Measurements from ENCODE around the gene TUBB2A.
"Not testable (repeated sequence)": the region's sequence is repeated elsewhere in the genome, so short reads cannot be mapped to it uniquely, and the experiment has no call there.

TUBB2A gene

GRCh38 chr6:3151691-3152090, 5.7 kb downstream of the TUBB2A start:
- no peak for DNase-seq

GRCh38 chr6:3147914-3148757, 9.2 kb downstream of the TUBB2A start:
- DNase-seq, result no peak

- DNase-seq, result no peak
Measured at GRCh38 chr6:3144571-3144970, 12.8 kb downstream of the TUBB2A start.

- DNase-seq, result no peak
Measured at GRCh38 chr6:3143158-3143557, 14.2 kb downstream of the TUBB2A start.

GRCh38 chr6:3142536-3142935, 14.8 kb downstream of the TUBB2A start:
- no peak for DNase-seq

- DNase-seq, result no peak
Measured at GRCh38 chr6:3140201-3140600, 17.1 kb downstream of the TUBB2A start.

GRCh38 chr6:3139090-3139903, 18.0 kb downstream of the TUBB2A start:
- DNase-seq, result peak; percentile 28 to 69

- DNase-seq, result no peak
Measured at GRCh38 chr6:3138341-3138740, 19.0 kb downstream of the TUBB2A start.

GRCh38 chr6:3137873-3138272, 19.5 kb downstream of the TUBB2A start:
- DNase-seq, result not testable (repeated sequence)

- no peak for DNase-seq
Measured at GRCh38 chr6:3137057-3137777, 20.1 kb downstream of the TUBB2A start.

GRCh38 chr6:3136292-3137011, 20.9 kb downstream of the TUBB2A start:
- DNase-seq, result peak in 1 of 2 experiments; percentile 42

- DNase-seq, result peak; percentile 83 to 88
Measured at GRCh38 chr6:3135668-3136291, 21.6 kb downstream of the TUBB2A start.

- DNase-seq, result no peak
Measured at GRCh38 chr6:3133515-3133914, 23.8 kb downstream of the TUBB2A start.

GRCh38 chr6:3131695-3132094, 25.6 kb downstream of the TUBB2A start:
- no peak for DNase-seq

- DNase-seq, result no peak
Measured at GRCh38 chr6:3128356-3129108, 28.8 kb downstream of the TUBB2A start.

- no peak for DNase-seq
Measured at GRCh38 chr6:3125815-3126214, 31.5 kb downstream of the TUBB2A start.

GRCh38 chr6:3124667-3125066, 32.7 kb downstream of the TUBB2A start:
- DNase-seq, result peak in 1 of 2 experiments; percentile 17

- DNase-seq, result no peak
Measured at GRCh38 chr6:3122823-3123182, 34.5 kb downstream of the TUBB2A start.

GRCh38 chr6:3120765-3121089, 36.6 kb downstream of the TUBB2A start:
- DNase-seq, result no peak

- DNase-seq, result peak; percentile 38 to 61
Measured at GRCh38 chr6:3119040-3119723, 38.2 kb downstream of the TUBB2A start.
